DMS53 treated with DMSO at 0.1 percent for 48 hours (cell line): Measurements from ENCODE around the gene WASHC2A.
"Not testable (repeated sequence)": the region's sequence is repeated elsewhere in the genome, so short reads cannot be mapped to it uniquely, and the experiment has no call there.

Source experiments
- DNase-seq: peaks from one replicate; lab custom pipeline; 2025; ENCODE audit not compliant: unreplicated experiment; lab: John Stamatoyannopoulos, UW

Gene WASHC2A

GRCh38 chr10:50067546-50068351 is at the start of gene WASHC2A:
Gene WASHC2A (plus strand): TSS chr10:50067954. CDS start chr10:50068006, 52 bp downstream.
- DNase-seq, result peak; percentile 31

GRCh38 chr10:50019279-50019678 is 48.5 kb upstream of the WASHC2A start:
- not testable (repeated sequence) for DNase-seq

GRCh38 chr10:50020451-50021024 is 47.2 kb upstream of the WASHC2A start:
- not testable (repeated sequence) for DNase-seq

GRCh38 chr10:50021646-50022045 is 46.1 kb upstream of the WASHC2A start:
- no peak for DNase-seq

- not testable (repeated sequence) for DNase-seq
These were observed 42.9 kb upstream of the WASHC2A start for GRCh38 chr10:50024716-50025383.

- no peak for DNase-seq
These were observed 42.1 kb upstream of the WASHC2A start for GRCh38 chr10:50025627-50026026.

GRCh38 chr10:50027195-50027594 is 40.6 kb upstream of the WASHC2A start:
- DNase-seq, result no peak

- DNase-seq, result no peak
These were observed 34.3 kb upstream of the WASHC2A start for GRCh38 chr10:50033481-50033880.

GRCh38 chr10:50035337-50035736 is 32.4 kb upstream of the WASHC2A start:
- DNase-seq, result not testable (repeated sequence)

GRCh38 chr10:50044941-50045664 is 22.7 kb upstream of the WASHC2A start:
- no peak for DNase-seq

- not testable (repeated sequence) for DNase-seq
These were observed 21.3 kb upstream of the WASHC2A start for GRCh38 chr10:50046457-50046856.

GRCh38 chr10:50047594-50047993 is 20.2 kb upstream of the WASHC2A start:
- DNase-seq, result not testable (repeated sequence)

GRCh38 chr10:50051995-50052660 is 15.6 kb upstream of the WASHC2A start:
- not testable (repeated sequence) for DNase-seq

GRCh38 chr10:50052778-50053376 is 14.9 kb upstream of the WASHC2A start:
- DNase-seq, result not testable (repeated sequence)

- DNase-seq, result not testable (repeated sequence)
These were observed 12.1 kb upstream of the WASHC2A start for GRCh38 chr10:50055494-50056292.

GRCh38 chr10:50056654-50057053 is 11.1 kb upstream of the WASHC2A start:
- DNase-seq, result not testable (repeated sequence)

- not testable (repeated sequence) for DNase-seq
These were observed 9.0 kb upstream of the WASHC2A start for GRCh38 chr10:50058727-50059126.

GRCh38 chr10:50059946-50060345 is 7.8 kb upstream of the WASHC2A start:
- not testable (repeated sequence) for DNase-seq

- not testable (repeated sequence) for DNase-seq
These were observed 6.2 kb upstream of the WASHC2A start for GRCh38 chr10:50061548-50061947.
